ENCODE data around the gene RPS15.

The RPS15 gene

GRCh38 chr19:1481893-1482360, 43.7 kb downstream of the RPS15 start:
- no peak overlapping the region for H3K4me2 ChIP-seq (ENCODE audit: low read length)
- no peak overlapping the region for H2AFZ ChIP-seq (ENCODE audit: low read depth, low read length)
- H4K20me1 ChIP-seq (ENCODE audit: insufficient read depth, low read length) = no peaks in the 10 kb centered on the region
- no peak overlapping the region for H3K9ac ChIP-seq (ENCODE audit: low read length)
- H3K27me3 ChIP-seq (ENCODE audit: low read depth, low read length) = no peaks in the 10 kb centered on the region
- H3K4me1 ChIP-seq (ENCODE audit: low read length) = peaks cover 6% of the 10 kb centered on the region; the same call in 1 of the 2 replicates
- H3K36me3 ChIP-seq (replicated peaks; ENCODE audit: low read depth, low read length) = peaks cover 4% of the 10 kb centered on the region
- TF ChIP-seq CTCF (IDR thresholded peaks at IDR 0.05; ENCODE audit: low read depth, low read length) = no peak
- TF ChIP-seq EZH2phosphoT487 (IDR thresholded peaks at IDR 0.05; ENCODE audit: low read depth) = no peak
- H3K9me3 ChIP-seq (ENCODE audit: insufficient read depth, low read length) = no peaks in the 10 kb centered on the region
- H3K4me3 ChIP-seq (ENCODE audit: low read length) = no peak overlapping the region
- no peak overlapping the region for H3K27ac ChIP-seq (ENCODE audit: low read length)
- peaks cover 20% of the 10 kb centered on the region for H3K79me2 ChIP-seq (ENCODE audit: low read length)

DNA sequence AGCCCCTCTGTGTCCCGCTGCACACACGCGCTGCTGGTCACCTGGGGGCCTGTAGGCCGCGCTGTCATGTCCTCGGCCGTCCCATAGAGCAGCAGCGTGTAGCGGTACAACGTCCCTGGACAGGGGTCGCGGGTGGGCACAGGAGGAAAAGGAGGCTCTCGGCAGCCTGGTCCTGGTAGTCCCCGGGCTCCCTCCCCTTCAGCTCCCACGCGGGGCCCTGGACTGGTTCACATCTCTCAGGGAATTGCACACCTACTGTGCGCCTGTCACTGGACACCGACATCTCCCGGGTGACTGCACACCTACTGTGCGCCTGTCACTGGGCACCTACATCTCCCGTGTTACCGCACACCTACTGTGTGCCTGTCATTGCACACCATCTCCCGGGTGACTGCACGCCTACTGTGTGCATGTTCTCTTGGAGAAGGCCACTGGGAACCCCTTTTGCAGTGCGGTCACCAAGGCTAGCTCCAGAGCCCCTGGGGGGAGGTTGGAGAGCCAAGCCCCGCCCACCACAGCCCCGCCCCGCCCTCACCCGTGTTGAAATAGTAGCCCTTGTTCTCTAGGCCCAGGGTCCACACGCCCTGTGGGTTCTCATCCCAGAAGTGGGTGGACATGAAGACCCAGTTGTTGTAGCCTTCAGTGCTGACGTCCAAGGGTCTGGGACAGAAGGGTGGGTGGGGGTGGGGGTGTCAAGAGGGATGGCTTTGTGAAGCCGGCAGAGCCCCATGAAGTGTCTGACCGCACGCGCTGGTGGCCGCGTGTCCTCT, 44.4 kb downstream of the RPS15 start:
- Histone ChIP-seq H3K9ac (ENCODE audit: low read length) (no peak overlapping the region), H3K4me2 (ENCODE audit: low read length) (no peak overlapping the region), H4K20me1 (ENCODE audit: insufficient read depth, low read length) (no peaks in the 10 kb centered on the region), H3K4me1 (ENCODE audit: low read length) (peaks cover 3% of the 10 kb centered on the region; the same call in 1 of the 2 replicates), H3K27ac (ENCODE audit: low read length) (no peak overlapping the region), H3K9me3 (ENCODE audit: insufficient read depth, low read length) (no peaks in the 10 kb centered on the region), H3K36me3 (replicated peaks; ENCODE audit: low read depth, low read length) (no peaks in the 10 kb centered on the region), H3K27me3 (ENCODE audit: low read depth, low read length) (no peaks in the 10 kb centered on the region), H2AFZ (ENCODE audit: low read depth, low read length) (no peak overlapping the region), H3K79me2 (ENCODE audit: low read length) (peaks cover 14% of the 10 kb centered on the region), H3K4me3 (ENCODE audit: low read length) (no peak overlapping the region)
- no peak for TF ChIP-seq EZH2phosphoT487 (IDR thresholded peaks at IDR 0.05; ENCODE audit: low read depth)
- TF ChIP-seq CTCF (IDR thresholded peaks at IDR 0.05; ENCODE audit: low read depth, low read length) = no peak

DNA sequence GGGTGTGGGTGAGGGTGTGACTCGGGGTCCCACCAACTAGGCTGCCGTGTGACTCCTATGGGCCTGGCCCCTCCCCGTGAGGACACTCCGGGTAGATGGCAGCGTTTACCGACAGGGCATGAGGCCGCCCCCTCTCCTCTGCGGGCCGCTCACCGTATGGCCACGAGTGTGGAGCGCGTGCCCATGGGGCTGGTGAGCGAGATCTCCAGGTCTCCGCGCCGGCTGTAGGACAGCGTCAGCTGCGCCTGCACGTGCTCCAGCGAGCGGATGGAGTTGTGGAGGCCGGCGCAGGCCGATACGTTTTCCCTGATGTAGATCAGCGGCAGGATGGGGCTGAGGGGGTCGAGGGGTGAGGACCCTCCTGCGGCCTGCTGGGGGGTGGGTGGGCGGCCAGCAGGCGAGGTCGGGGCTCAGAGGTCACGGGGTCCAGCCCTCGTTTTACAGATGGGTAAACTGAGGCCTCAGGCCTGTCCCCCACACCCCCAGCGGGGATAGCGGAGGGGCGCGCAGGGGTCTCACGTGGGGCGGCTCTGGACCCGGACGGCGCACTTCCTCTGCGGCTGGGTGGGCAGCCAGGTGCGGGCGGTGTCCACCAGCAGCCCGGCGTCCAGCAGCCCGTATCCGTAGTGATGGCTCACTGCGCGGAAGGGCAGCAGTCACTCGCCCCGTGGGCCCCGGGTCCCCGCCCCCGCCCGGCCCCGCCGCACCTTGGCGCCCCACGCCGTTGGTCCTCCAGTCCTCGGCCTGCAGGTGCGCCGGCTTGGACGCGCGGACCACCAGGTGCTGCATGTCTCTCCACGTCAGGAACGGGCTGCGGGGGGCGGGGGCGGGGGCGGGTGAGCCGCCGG, 45.2 kb downstream of the RPS15 start:
- no peak for TF ChIP-seq CTCF (IDR thresholded peaks at IDR 0.05; ENCODE audit: low read depth, low read length)
- TF ChIP-seq EZH2phosphoT487 (IDR thresholded peaks at IDR 0.05; ENCODE audit: low read depth) = no peak
- Histone ChIP-seq H3K4me1 (ENCODE audit: low read length) (no peaks in the 10 kb centered on the region), H3K79me2 (ENCODE audit: low read length) (peaks cover 6% of the 10 kb centered on the region), H3K27ac (ENCODE audit: low read length) (no peak overlapping the region), H4K20me1 (ENCODE audit: insufficient read depth, low read length) (no peaks in the 10 kb centered on the region), H2AFZ (ENCODE audit: low read depth, low read length) (no peak overlapping the region), H3K4me2 (ENCODE audit: low read length) (no peak overlapping the region), H3K36me3 (replicated peaks; ENCODE audit: low read depth, low read length) (no peaks in the 10 kb centered on the region), H3K27me3 (ENCODE audit: low read depth, low read length) (no peaks in the 10 kb centered on the region), H3K9ac (ENCODE audit: low read length) (no peak overlapping the region), H3K9me3 (ENCODE audit: insufficient read depth, low read length) (no peaks in the 10 kb centered on the region), H3K4me3 (ENCODE audit: low read length) (no peak overlapping the region)

DNA sequence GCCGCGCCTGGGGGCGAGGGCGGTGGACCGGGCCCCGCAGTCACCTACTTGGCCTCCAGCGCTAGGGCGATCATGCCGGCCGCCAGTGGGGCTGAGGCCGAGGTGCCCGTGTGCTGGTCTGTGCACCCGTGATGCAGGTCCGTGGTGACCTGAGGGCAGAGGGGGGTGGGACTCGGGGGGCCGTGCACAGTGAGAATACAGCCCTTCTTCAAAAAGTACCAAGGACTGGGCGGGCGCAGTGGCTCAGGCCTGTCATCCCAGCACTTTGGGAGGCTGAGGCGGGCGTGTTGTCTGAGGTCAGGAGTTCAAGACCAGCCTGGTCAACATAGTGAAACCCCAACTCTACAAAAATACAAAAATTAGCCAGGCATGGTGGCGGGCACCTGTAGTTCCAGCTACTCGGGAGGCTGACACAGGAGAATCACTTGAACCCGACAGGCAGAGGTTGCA, 45.8 kb downstream of the RPS15 start:
- Histone ChIP-seq H3K4me3 (ENCODE audit: low read length) (no peak overlapping the region), H3K27me3 (ENCODE audit: low read depth, low read length) (no peaks in the 10 kb centered on the region), H2AFZ (ENCODE audit: low read depth, low read length) (no peak overlapping the region), H3K4me2 (ENCODE audit: low read length) (no peak overlapping the region), H3K36me3 (replicated peaks; ENCODE audit: low read depth, low read length) (no peaks in the 10 kb centered on the region), H4K20me1 (ENCODE audit: insufficient read depth, low read length) (no peaks in the 10 kb centered on the region), H3K9me3 (ENCODE audit: insufficient read depth, low read length) (no peaks in the 10 kb centered on the region), H3K27ac (ENCODE audit: low read length) (no peak overlapping the region), H3K79me2 (ENCODE audit: low read length) (no peaks in the 10 kb centered on the region), H3K4me1 (ENCODE audit: low read length) (no peaks in the 10 kb centered on the region), H3K9ac (ENCODE audit: low read length) (no peak overlapping the region)
- TF ChIP-seq EZH2phosphoT487 (IDR thresholded peaks at IDR 0.05; ENCODE audit: low read depth) (no peak), CTCF (IDR thresholded peaks at IDR 0.05; ENCODE audit: low read depth, low read length) (no peak)
